ENCODE measurements around the gene LRSAM1.

Gene LRSAM1

GRCh38 chr9:127537792-127538191, 86.5 kb downstream of the LRSAM1 start:
- TF ChIP-seq TOX (CRISPR knock-in tag; IDR thresholded peaks at IDR 0.05; ENCODE audit: borderline replicate concordance) = no peak
- no peak for TF ChIP-seq PPARA (CRISPR knock-in tag; IDR thresholded peaks at IDR 0.05; ENCODE audit: borderline replicate concordance)
- TF ChIP-seq OSR1 (CRISPR knock-in tag; IDR thresholded peaks at IDR 0.05) = no peak
- no peak for TF ChIP-seq POU6F1 (CRISPR knock-in tag; IDR thresholded peaks at IDR 0.05; ENCODE audit: borderline replicate concordance, low read depth)
- no peak for TF ChIP-seq ARNTL (CRISPR knock-in tag; IDR thresholded peaks at IDR 0.05; ENCODE audit: borderline replicate concordance, low read depth)
- TF ChIP-seq ZNF8 (CRISPR knock-in tag; IDR thresholded peaks at IDR 0.05) = no peak
- TF ChIP-seq SNAI2 (CRISPR knock-in tag; IDR thresholded peaks at IDR 0.05) = no peak
- no peak for TF ChIP-seq ZFP3 (CRISPR knock-in tag; IDR thresholded peaks at IDR 0.05)
- TF ChIP-seq CSDC2 (CRISPR knock-in tag; IDR thresholded peaks at IDR 0.05) = no peak
- ATAC-seq = peak; percentile 43

- peak; percentile 32 for ATAC-seq
- TF ChIP-seq OSR1 (CRISPR knock-in tag; IDR thresholded peaks at IDR 0.05) (no peak), ZFP30 (CRISPR knock-in tag; IDR thresholded peaks at IDR 0.05) (no peak), PATZ1 (CRISPR knock-in tag; IDR thresholded peaks at IDR 0.05; ENCODE audit: borderline replicate concordance) (no peak), ZFP3 (CRISPR knock-in tag; IDR thresholded peaks at IDR 0.05) (no peak), GLIS3 (CRISPR knock-in tag; IDR thresholded peaks at IDR 0.05) (no peak), ZNF8 (CRISPR knock-in tag; IDR thresholded peaks at IDR 0.05) (no peak), BACH2 (CRISPR knock-in tag; IDR thresholded peaks at IDR 0.05; ENCODE audit: borderline replicate concordance) (no peak), ZNF70 (CRISPR knock-in tag; IDR thresholded peaks at IDR 0.05) (no peak), CSDC2 (CRISPR knock-in tag; IDR thresholded peaks at IDR 0.05) (no peak), PPARA (CRISPR knock-in tag; IDR thresholded peaks at IDR 0.05; ENCODE audit: borderline replicate concordance) (no peak), TOX (CRISPR knock-in tag; IDR thresholded peaks at IDR 0.05; ENCODE audit: borderline replicate concordance) (no peak), ARNTL (CRISPR knock-in tag; IDR thresholded peaks at IDR 0.05; ENCODE audit: borderline replicate concordance, low read depth) (no peak), ZNF565 (CRISPR knock-in tag; conservative IDR thresholded peaks at IDR 0.05; ENCODE audit: low read depth) (no peak)
These were observed 87.5 kb downstream of the LRSAM1 start for GRCh38 chr9:127538849-127539258.

- peak; percentile 62; the same call in 1 of the 2 replicates for TF ChIP-seq PATZ1 (CRISPR knock-in tag; IDR thresholded peaks at IDR 0.05; ENCODE audit: borderline replicate concordance)
- no peak for TF ChIP-seq ZFP30 (CRISPR knock-in tag; IDR thresholded peaks at IDR 0.05)
- peak; percentile 22; the same call in 2 of the 3 replicates for ATAC-seq
These were observed 88.1 kb downstream of the LRSAM1 start for GRCh38 chr9:127539259-127539981.

GRCh38 chr9:127539982-127540663, 88.8 kb downstream of the LRSAM1 start:
- TF ChIP-seq CSDC2 (CRISPR knock-in tag; IDR thresholded peaks at IDR 0.05) = no peak
- TF ChIP-seq TSHZ2 (CRISPR knock-in tag; IDR thresholded peaks at IDR 0.05) = no peak
- no peak for TF ChIP-seq RARB (CRISPR knock-in tag; IDR thresholded peaks at IDR 0.05)
- no peak for TF ChIP-seq ARNTL (CRISPR knock-in tag; IDR thresholded peaks at IDR 0.05; ENCODE audit: borderline replicate concordance, low read depth)
- no peak for TF ChIP-seq GLIS3 (CRISPR knock-in tag; IDR thresholded peaks at IDR 0.05)
- TF ChIP-seq POU6F1 (CRISPR knock-in tag; IDR thresholded peaks at IDR 0.05; ENCODE audit: borderline replicate concordance, low read depth) = no peak
- TF ChIP-seq ESRRG (CRISPR knock-in tag; IDR thresholded peaks at IDR 0.05) = no peak
- TF ChIP-seq PPARA (CRISPR knock-in tag; IDR thresholded peaks at IDR 0.05; ENCODE audit: borderline replicate concordance) = no peak
- ATAC-seq = no peak

All from SK-N-SH treated with all-trans-retinoic acid at 6 μM for 48 hours (cell line).